ENCODE results near the gene TM4SF4.

TM4SF4 gene

GRCh38 chr3:149455989-149456388 is 18.5 kb upstream of the TM4SF4 start:
- no peak for DNase-seq

- DNase-seq, result no peak
Observed at GRCh38 chr3:149459491-149460059, 14.9 kb upstream of the TM4SF4 start.

- no peak for DNase-seq
Observed at GRCh38 chr3:149460117-149460516, 14.4 kb upstream of the TM4SF4 start.

GRCh38 chr3:149462051-149462450 is 12.4 kb upstream of the TM4SF4 start:
- no peak for DNase-seq

GRCh38 chr3:149462581-149463011 is 11.9 kb upstream of the TM4SF4 start:
- no peak for DNase-seq

- DNase-seq, result no peak
Observed at GRCh38 chr3:149463921-149464320, 10.6 kb upstream of the TM4SF4 start.

- DNase-seq, result no peak
Observed at GRCh38 chr3:149464542-149465328, 9.8 kb upstream of the TM4SF4 start.

- DNase-seq, result no peak
Observed at GRCh38 chr3:149465351-149465883, 9.1 kb upstream of the TM4SF4 start.

GRCh38 chr3:149466192-149466591 is 8.3 kb upstream of the TM4SF4 start:
- no peak for DNase-seq

- DNase-seq, result no peak
Observed at GRCh38 chr3:149468504-149469212, 5.8 kb upstream of the TM4SF4 start.

GRCh38 chr3:149470381-149470780 is 4.1 kb upstream of the TM4SF4 start:
- no peak for DNase-seq

- no peak for DNase-seq
Observed at GRCh38 chr3:149472030-149472797, 2.3 kb upstream of the TM4SF4 start.

- DNase-seq, result no peak
Observed at GRCh38 chr3:149473357-149474249, 894 bp upstream of the TM4SF4 start.

- DNase-seq, result no peak
Observed at GRCh38 chr3:149475451-149476060, 1.1 kb downstream of the TM4SF4 start.

- no peak for DNase-seq
Observed at GRCh38 chr3:149476225-149476624, 1.7 kb downstream of the TM4SF4 start.

- no peak for DNase-seq
Observed at GRCh38 chr3:149479621-149480325, 5.3 kb downstream of the TM4SF4 start.

- no peak for DNase-seq
Observed at GRCh38 chr3:149480326-149481017, 6.0 kb downstream of the TM4SF4 start.

GRCh38 chr3:149481056-149481455 is 6.6 kb downstream of the TM4SF4 start:
- DNase-seq, result no peak

- no peak for DNase-seq
Observed at GRCh38 chr3:149481491-149481890, 7.0 kb downstream of the TM4SF4 start.

GRCh38 chr3:149486726-149487125 is 12.2 kb downstream of the TM4SF4 start:
- DNase-seq, result no peak

Data from activated T-cell treated with anti-CD3 and anti-CD28 coated beads for 4 hours (primary cell).